ENCODE data around the gene M6PR. TPM values are rescaled to one million over a fixed set of nuclear protein-coding genes. Genes with fewer than 3 reads are reported as not detected.

Gene M6PR
- total RNA-seq, 1 donor from 2014 or later: 113 TPM

- Mint-ChIP-seq H3K36me3 (no peaks in the 10 kb centered on the region), H3K27ac (no peak overlapping the region), H3K9me3 (no peaks in the 10 kb centered on the region), H3K27me3 (ENCODE audit: insufficient read depth, low read depth) (peaks cover 2% of the 10 kb centered on the region), H3K4me1 (no peaks in the 10 kb centered on the region), H3K4me3 (no peak overlapping the region)
- no peaks in the 10 kb centered on the region for H3K4me1 ChIP-seq
- H3K79me2 ChIP-seq (ENCODE audit: low read depth): no peaks in the 10 kb centered on the region
- no peak overlapping the region for H3K4me2 ChIP-seq
- H4K20me1 ChIP-seq (ENCODE audit: low read depth): no peaks in the 10 kb centered on the region
- no peak for DNase-seq (ENCODE audit: low spot score)
- H3F3A ChIP-seq (ENCODE audit: low read depth): no peaks in the 10 kb centered on the region
- H3K9ac ChIP-seq: no peak overlapping the region
- TF ChIP-seq EZH2phosphoT487 (IDR thresholded peaks at IDR 0.05): no peak
- TF ChIP-seq EZH2 (IDR thresholded peaks at IDR 0.05): no peak
- TF ChIP-seq, protein P1, sequence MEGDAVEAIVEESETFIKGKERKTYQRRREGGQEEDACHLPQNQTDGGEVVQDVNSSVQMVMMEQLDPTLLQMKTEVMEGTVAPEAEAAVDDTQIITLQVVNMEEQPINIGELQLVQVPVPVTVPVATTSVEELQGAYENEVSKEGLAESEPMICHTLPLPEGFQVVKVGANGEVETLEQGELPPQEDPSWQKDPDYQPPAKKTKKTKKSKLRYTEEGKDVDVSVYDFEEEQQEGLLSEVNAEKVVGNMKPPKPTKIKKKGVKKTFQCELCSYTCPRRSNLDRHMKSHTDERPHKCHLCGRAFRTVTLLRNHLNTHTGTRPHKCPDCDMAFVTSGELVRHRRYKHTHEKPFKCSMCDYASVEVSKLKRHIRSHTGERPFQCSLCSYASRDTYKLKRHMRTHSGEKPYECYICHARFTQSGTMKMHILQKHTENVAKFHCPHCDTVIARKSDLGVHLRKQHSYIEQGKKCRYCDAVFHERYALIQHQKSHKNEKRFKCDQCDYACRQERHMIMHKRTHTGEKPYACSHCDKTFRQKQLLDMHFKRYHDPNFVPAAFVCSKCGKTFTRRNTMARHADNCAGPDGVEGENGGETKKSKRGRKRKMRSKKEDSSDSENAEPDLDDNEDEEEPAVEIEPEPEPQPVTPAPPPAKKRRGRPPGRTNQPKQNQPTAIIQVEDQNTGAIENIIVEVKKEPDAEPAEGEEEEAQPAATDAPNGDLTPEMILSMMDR (IDR thresholded peaks at IDR 0.05): no peak
- H3K4me3 ChIP-seq: no peak overlapping the region
- no peaks in the 10 kb centered on the region for H3K9me3 ChIP-seq (ENCODE audit: low read depth)
- H3K36me3 ChIP-seq: no peaks in the 10 kb centered on the region
- no peaks in the 10 kb centered on the region for H3K27me3 ChIP-seq
- H3K27ac ChIP-seq: no peak overlapping the region
- no peak overlapping the region for H2AFZ ChIP-seq (replicated peaks)
Measured at GRCh38 chr12:8993827-8994226, 44.4 kb upstream of the M6PR start.

DNA sequence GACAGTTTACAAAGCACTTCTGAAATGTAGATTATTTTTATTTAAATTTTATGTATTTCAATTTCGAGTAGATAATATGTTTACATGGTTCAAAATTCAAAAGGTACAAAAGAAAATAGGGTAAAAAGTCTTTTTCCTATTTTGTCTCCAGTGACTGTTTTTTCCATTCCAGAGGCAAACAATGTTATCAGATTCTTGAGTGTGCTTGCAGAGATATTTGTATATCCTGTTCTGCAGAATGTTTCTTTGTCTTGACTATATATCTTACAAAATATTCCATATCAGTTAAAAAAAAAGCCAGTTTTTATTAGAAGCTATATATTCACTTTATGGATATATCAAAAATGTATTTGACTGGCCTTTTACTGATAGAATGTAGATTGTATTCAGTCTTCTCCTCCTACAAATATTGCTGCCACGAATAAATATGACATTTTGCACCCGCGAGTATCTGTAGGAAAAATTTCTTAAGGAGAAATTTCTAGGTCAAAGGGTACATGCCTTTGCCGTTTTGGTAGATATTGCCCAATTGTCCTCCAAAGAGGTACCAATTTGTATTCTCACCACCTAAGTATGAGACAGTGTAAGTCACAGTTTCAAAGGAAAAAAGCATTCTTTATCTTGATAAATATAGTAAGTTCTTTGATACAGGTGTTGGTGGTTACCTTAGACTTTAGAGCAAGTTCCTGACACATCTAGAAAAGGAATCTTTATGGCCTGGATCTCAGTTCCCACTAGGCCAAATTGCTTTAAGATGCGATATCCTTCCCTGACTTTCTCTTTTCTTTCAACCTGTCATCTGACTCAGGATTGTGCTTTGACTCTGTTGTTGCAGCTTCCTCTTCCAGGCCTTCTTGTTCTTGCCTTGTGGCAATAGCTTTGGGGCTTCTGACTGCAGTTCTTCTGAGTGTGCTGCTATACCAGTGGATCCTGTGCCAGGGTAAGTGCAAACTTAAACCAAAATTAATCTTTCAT, 42.2 kb upstream of the M6PR start:
- H3K4me3 Mint-ChIP-seq: no peak overlapping the region
- no peaks in the 10 kb centered on the region for H3K79me2 ChIP-seq (ENCODE audit: low read depth)
- no peak overlapping the region for H3K4me2 ChIP-seq
- H2AFZ ChIP-seq (replicated peaks): no peak overlapping the region
- no peak overlapping the region for H3K27ac ChIP-seq
- TF ChIP-seq, protein P1 (IDR thresholded peaks at IDR 0.05): no peak
- no peak for TF ChIP-seq EZH2phosphoT487 (IDR thresholded peaks at IDR 0.05)
- no peak for TF ChIP-seq EZH2 (IDR thresholded peaks at IDR 0.05)
- H3K4me3 ChIP-seq: no peak overlapping the region
- no peaks in the 10 kb centered on the region for H3K4me1 ChIP-seq
- DNase-seq (ENCODE audit: low spot score): no peak
- H4K20me1 ChIP-seq (ENCODE audit: low read depth): no peaks in the 10 kb centered on the region
- H3K36me3 Mint-ChIP-seq: no peaks in the 10 kb centered on the region
- H3K9me3 ChIP-seq (ENCODE audit: low read depth): no peaks in the 10 kb centered on the region
- peaks cover 4% of the 10 kb centered on the region for H3K27me3 Mint-ChIP-seq (ENCODE audit: insufficient read depth, low read depth)
- H3K4me1 Mint-ChIP-seq: no peaks in the 10 kb centered on the region
- H3K27ac Mint-ChIP-seq: no peak overlapping the region
- no peaks in the 10 kb centered on the region for H3K36me3 ChIP-seq
- no peaks in the 10 kb centered on the region for H3F3A ChIP-seq (ENCODE audit: low read depth)
- H3K9ac ChIP-seq: no peak overlapping the region
- no peaks in the 10 kb centered on the region for H3K27me3 ChIP-seq
- no peaks in the 10 kb centered on the region for H3K9me3 Mint-ChIP-seq

DNA sequence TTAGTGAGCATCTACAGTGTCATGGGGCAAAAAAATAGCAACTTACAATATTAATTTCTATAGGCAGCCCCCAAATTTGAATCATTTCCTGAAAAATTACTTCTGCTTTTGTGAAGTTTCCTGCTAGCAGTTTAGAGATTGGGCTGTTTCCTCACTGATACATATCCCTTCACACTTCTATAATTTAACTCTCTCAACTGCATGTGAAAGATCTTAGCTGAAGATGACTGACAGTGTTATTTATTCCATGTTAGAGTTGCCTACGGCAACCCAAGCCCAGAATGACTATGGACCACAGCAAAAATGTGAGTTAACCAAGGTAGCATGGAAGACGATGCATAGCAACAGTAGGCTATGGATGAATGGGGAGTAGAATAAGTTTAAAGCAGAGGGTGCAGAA, 40.0 kb upstream of the M6PR start, which contains the start of gene KLRG1:
Gene KLRG1 (plus strand): TSS at position 134 of the 400 bp plus-strand sequence. CDS start 90 bp downstream, at position 224.
- Histone ChIP-seq H3K36me3 (no peaks in the 10 kb centered on the region), H3K27me3 (no peaks in the 10 kb centered on the region), H3K4me2 (no peak within 1 kb of the TSS), H3K79me2 (ENCODE audit: low read depth) (no peaks in the 10 kb centered on the region), H4K20me1 (ENCODE audit: low read depth) (no peaks in the 10 kb centered on the region), H3K9ac (no peak within 1 kb of the TSS), H3K4me3 (no peak within 1 kb of the TSS), H2AFZ (replicated peaks) (no peak within 1 kb of the TSS), H3F3A (ENCODE audit: low read depth) (no peaks in the 10 kb centered on the region), H3K9me3 (ENCODE audit: low read depth) (no peaks in the 10 kb centered on the region), H3K27ac (no peak within 1 kb of the TSS), H3K4me1 (no peaks in the 10 kb centered on the region)
- H3K4me3 Mint-ChIP-seq: no peak within 1 kb of the TSS
- TF ChIP-seq EZH2phosphoT487 (IDR thresholded peaks at IDR 0.05): no peak
- TF ChIP-seq EZH2 (IDR thresholded peaks at IDR 0.05): no peak
- TF ChIP-seq, protein P1 (IDR thresholded peaks at IDR 0.05): no peak
- H3K9me3 Mint-ChIP-seq: no peaks in the 10 kb centered on the region
- peaks cover 4% of the 10 kb centered on the region for H3K27me3 Mint-ChIP-seq (ENCODE audit: insufficient read depth, low read depth)
- no peaks in the 10 kb centered on the region for H3K4me1 Mint-ChIP-seq
- no peaks in the 10 kb centered on the region for H3K36me3 Mint-ChIP-seq
- no peak for DNase-seq (ENCODE audit: low spot score)
- H3K27ac Mint-ChIP-seq: no peak within 1 kb of the TSS
